ENCODE results near the gene TIE1.

GRCh38 chr1:43274804-43275180 lies 26.0 kb upstream of the TIE1 start:
- TF ChIP-seq, protein P1, sequence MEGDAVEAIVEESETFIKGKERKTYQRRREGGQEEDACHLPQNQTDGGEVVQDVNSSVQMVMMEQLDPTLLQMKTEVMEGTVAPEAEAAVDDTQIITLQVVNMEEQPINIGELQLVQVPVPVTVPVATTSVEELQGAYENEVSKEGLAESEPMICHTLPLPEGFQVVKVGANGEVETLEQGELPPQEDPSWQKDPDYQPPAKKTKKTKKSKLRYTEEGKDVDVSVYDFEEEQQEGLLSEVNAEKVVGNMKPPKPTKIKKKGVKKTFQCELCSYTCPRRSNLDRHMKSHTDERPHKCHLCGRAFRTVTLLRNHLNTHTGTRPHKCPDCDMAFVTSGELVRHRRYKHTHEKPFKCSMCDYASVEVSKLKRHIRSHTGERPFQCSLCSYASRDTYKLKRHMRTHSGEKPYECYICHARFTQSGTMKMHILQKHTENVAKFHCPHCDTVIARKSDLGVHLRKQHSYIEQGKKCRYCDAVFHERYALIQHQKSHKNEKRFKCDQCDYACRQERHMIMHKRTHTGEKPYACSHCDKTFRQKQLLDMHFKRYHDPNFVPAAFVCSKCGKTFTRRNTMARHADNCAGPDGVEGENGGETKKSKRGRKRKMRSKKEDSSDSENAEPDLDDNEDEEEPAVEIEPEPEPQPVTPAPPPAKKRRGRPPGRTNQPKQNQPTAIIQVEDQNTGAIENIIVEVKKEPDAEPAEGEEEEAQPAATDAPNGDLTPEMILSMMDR (IDR thresholded peaks at IDR 0.05 in 4 of 5, conservative IDR thresholded peaks at IDR 0.05 in 1 of 5), result no peak
- TF ChIP-seq POLR2A (IDR thresholded peaks at IDR 0.05), result no peak
